A673 (cell line): Measurements from ENCODE around the gene SMYD3. TPM values are rescaled to one million over a fixed set of nuclear protein-coding genes. Genes with fewer than 3 reads are reported as not detected.

Experiments used
- BruUV-seq: library from RNA; stranded (reverse); fragments of 400-500 nt; replicated peaks from 2 replicates; lab custom pipeline; 2021; lab: Mats Ljungman, UMichigan
- CTCF ChIA-PET: fragments of 300-600 bp; sonication (Branson Sonifier 250); formaldehyde crosslinking; loops from one replicate; lab custom pipeline; 2022; ENCODE audit warnings: antibody characterized with exemption; lab: Charles Lee
- POLR2A ChIA-PET: fragments of 300-600 bp; sonication (Branson Sonifier 250); formaldehyde crosslinking; loops from one replicate; lab custom pipeline; 2022; ENCODE audit warnings: antibody characterized with exemption; ENCODE audit not compliant: low non-redundant PET; lab: Charles Lee
- DNase-seq: peaks from one replicate; pipeline ENCODE4 v3.0.0-alpha.2; 2015; ENCODE audit warnings: low spot score
- H3K27ac ChIP-seq: fragments of 200-600 bp; sonication (generic); 2 replicates; pipeline ENCODE4 v1.5.1; 2016; ENCODE audit warnings: mixed run types, low read depth, mild to moderate bottlenecking, mixed read lengths, antibody characterized with exemption, low read length; ENCODE audit not compliant: poor library complexity, severe bottlenecking
- H3K27me3 ChIP-seq: fragments of 200-600 bp; sonication (generic); replicated peaks from 2 replicates; pipeline ENCODE4 v1.6.1; 2017; ENCODE audit warnings: mixed run types, low read depth, mild to moderate bottlenecking, mixed read lengths, antibody characterized with exemption, low read length; ENCODE audit not compliant: insufficient read depth, poor library complexity
- H3K36me3 ChIP-seq: fragments of 200-600 bp; sonication (generic); 2 replicates; pipeline ENCODE4 v1.6.1; 2016; ENCODE audit warnings: mixed run types, mild to moderate bottlenecking, mixed read lengths, antibody characterized with exemption, low read length; ENCODE audit not compliant: insufficient read depth, poor library complexity, severe bottlenecking
- H3K4me1 ChIP-seq: fragments of 200-600 bp; sonication (generic); 2 replicates; pipeline ENCODE4 v1.6.1; 2017; ENCODE audit warnings: mixed run types, mild to moderate bottlenecking, mixed read lengths, antibody characterized with exemption, low read length; ENCODE audit not compliant: insufficient read depth, poor library complexity, severe bottlenecking
- H3K4me3 ChIP-seq: fragments of 200-600 bp; sonication (generic); 2 replicates; pipeline ENCODE4 v1.5.1; 2016; ENCODE audit warnings: low read depth, mixed run types, mild to moderate bottlenecking, mixed read lengths, low read length; ENCODE audit not compliant: poor library complexity, severe bottlenecking
- H3K9me3 ChIP-seq: fragments of 200-600 bp; sonication (generic); 2 replicates; pipeline ENCODE4 v1.6.1; 2016; ENCODE audit warnings: mixed run types, low read depth, mild to moderate bottlenecking, mixed read lengths, antibody characterized with exemption, low read length; ENCODE audit not compliant: poor library complexity, severe bottlenecking
- CTCF ChIP-seq: fragments of 300-800, 200-600 bp; sonication (generic); conservative IDR thresholded peaks from 2 replicates; pipeline ENCODE4 v1.5.1; 2017; ENCODE audit warnings: low read depth, mild to moderate bottlenecking, antibody characterized with exemption, low read length, moderate library complexity, mixed read lengths
- EZH2 ChIP-seq: fragments of 200-600 bp; sonication (generic); IDR thresholded peaks from 2 replicates; pipeline ENCODE4 v1.6.1; 2017; ENCODE audit warnings: borderline replicate concordance, low read depth, mild to moderate bottlenecking, mixed read lengths, antibody characterized with exemption, low read length; ENCODE audit not compliant: poor library complexity, severe bottlenecking
- intact Hi-C: fragments of 100-400 bp; cut with micrococcal nuclease; formaldehyde crosslinking; loops from one replicate; pipeline ENCODE4 v1.10.0; 2022; ENCODE audit not compliant: unreplicated experiment
- total RNA-seq: library from RNA; stranded (reverse); gene quantifications from 2 replicates; pipeline ENCODE4 v1.2.3, GENCODE V29; 2021

SMYD3 gene
- total RNA-seq, 1 experiment from 2014 or later: 29.0 TPM

GRCh38 chr1:246254854-246255253, 252.2 kb downstream of the SMYD3 start:
- BruUV-seq: no TSS peak
- Histone ChIP-seq H3K4me1 (no peaks in the 10 kb centered on the region), H3K36me3 (no peaks in the 10 kb centered on the region), H3K27me3 (no peaks in the 10 kb centered on the region), H3K27ac (no peak overlapping the region), H3K4me3 (no peak overlapping the region), H3K9me3 (no peaks in the 10 kb centered on the region)
- intact Hi-C loops: no loop called here
- TF ChIP-seq CTCF (no peak), EZH2 (no peak)
- CTCF ChIA-PET: no interaction called here
- DNase-seq: no peak
- POLR2A ChIA-PET: no interaction called here

GRCh38 chr1:246246430-246246829, 260.6 kb downstream of the SMYD3 start:
- POLR2A ChIA-PET: no interaction called here

GRCh38 chr1:246245541-246245940, 261.5 kb downstream of the SMYD3 start:
- intact Hi-C loops: no loop called here
- H3K27me3 ChIP-seq: no peaks in the 10 kb centered on the region
- no TSS peak for BruUV-seq
- ChIA-PET POLR2A (no interaction called here), CTCF (no interaction called here)
- H3K4me3 ChIP-seq: no peak overlapping the region
- no peak overlapping the region for H3K27ac ChIP-seq
- H3K36me3 ChIP-seq: no peaks in the 10 kb centered on the region
- DNase-seq: no peak
- TF ChIP-seq CTCF: no peak
- no peak for TF ChIP-seq EZH2
- no peaks in the 10 kb centered on the region for H3K4me1 ChIP-seq
- no peaks in the 10 kb centered on the region for H3K9me3 ChIP-seq

More at GRCh38 chr1:246246430-246246829, 260.6 kb downstream of the SMYD3 start:
- intact Hi-C loops: no loop called here
- no TSS peak for BruUV-seq
- no peak for TF ChIP-seq EZH2
- Histone ChIP-seq H3K4me3 (no peak overlapping the region), H3K27me3 (no peaks in the 10 kb centered on the region), H3K36me3 (no peaks in the 10 kb centered on the region), H3K9me3 (no peaks in the 10 kb centered on the region), H3K4me1 (no peaks in the 10 kb centered on the region), H3K27ac (no peak overlapping the region)
- DNase-seq: no peak
- CTCF ChIA-PET: no interaction called here

GRCh38 chr1:246232126-246232525, 275.0 kb downstream of the SMYD3 start:
- POLR2A ChIA-PET: no interaction called here
- intact Hi-C loops: no loop called here
- no peaks in the 10 kb centered on the region for H3K4me1 ChIP-seq
- TF ChIP-seq CTCF (no peak), EZH2 (no peak)
- BruUV-seq: no TSS peak
- H3K9me3 ChIP-seq: no peaks in the 10 kb centered on the region
- CTCF ChIA-PET: no interaction called here
- no peak overlapping the region for H3K27ac ChIP-seq
- DNase-seq: no peak
- no peaks in the 10 kb centered on the region for H3K36me3 ChIP-seq
- no peaks in the 10 kb centered on the region for H3K27me3 ChIP-seq
- H3K4me3 ChIP-seq: no peak overlapping the region
